Measurements from ENCODE around the gene ARSH.
"Not testable (repeated sequence)": the region's sequence is repeated elsewhere in the genome, so short reads cannot be mapped to it uniquely, and the experiment has no call there.

ARSH gene

GRCh38 chrX:3029129-3029528 is 22.8 kb downstream of the ARSH start:
- POLR2A ChIA-PET = no interaction called here
- Histone ChIP-seq H3K27me3 (replicated peaks in 2 of 5; ENCODE audit: control insufficient read depth in 4 of 5, insufficient read depth in 5 of 5, low read length in 4 of 5) (peaks cover 0 to 3% (median 0%) of the 10 kb centered on the region in 5 experiments), H3K4me1 (ENCODE audit: control extremely low read depth in 1 of 4, control insufficient read depth in 4 of 4, insufficient read depth in 4 of 4, low read length in 3 of 4) (peaks cover 0 to 4% (median 0%) of the 10 kb centered on the region in 4 experiments), H3K27ac (ENCODE audit: insufficient read depth in 1 of 2, low read depth in 1 of 2, low read length in 2 of 2, poor library complexity in 1 of 2, severe bottlenecking in 2 of 2) (no peak overlapping the region), H3K9me3 (ENCODE audit: control extremely low read depth in 1 of 5, control insufficient read depth in 4 of 5, insufficient read depth in 2 of 5, low read depth in 1 of 5, low read length in 4 of 5) (peaks cover 0 to 4% (median 0%) of the 10 kb centered on the region in 5 experiments), H3K4me3 (ENCODE audit: control insufficient read depth in 1 of 7, extremely low read depth in 1 of 7, insufficient read depth in 4 of 7, low read depth in 2 of 7, low read length in 6 of 7) (no peak overlapping the region), H3K36me3 (ENCODE audit: control insufficient read depth in 4 of 4, insufficient read depth in 4 of 4, low read length in 3 of 4) (no peaks in the 10 kb centered on the region)
- WGBS (ENCODE audit: insufficient coverage) = 23% methylated on average over 9 of the region's 13 CpGs
- CTCF ChIA-PET = no interaction called here
- peak; percentile 50 to 85 (median 70) for DNase-seq

- DNase-seq = no peak
- H3K4me3 ChIP-seq (ENCODE audit: control insufficient read depth in 1 of 7, extremely low read depth in 1 of 7, insufficient read depth in 4 of 7, low read depth in 2 of 7, low read length in 6 of 7) = no peak overlapping the region
- H3K4me1 ChIP-seq (ENCODE audit: control extremely low read depth in 1 of 4, control insufficient read depth in 4 of 4, insufficient read depth in 4 of 4, low read length in 3 of 4) = no peaks in the 10 kb centered on the region
- H3K27me3 ChIP-seq (replicated peaks in 2 of 5; ENCODE audit: control insufficient read depth in 4 of 5, insufficient read depth in 5 of 5, low read length in 4 of 5) = no peaks in the 10 kb centered on the region
- WGBS (ENCODE audit: insufficient coverage) = no CpG with 5 or more reads among the region's 3 CpGs
- no peak overlapping the region for H3K27ac ChIP-seq (ENCODE audit: insufficient read depth in 1 of 2, low read depth in 1 of 2, low read length in 2 of 2, poor library complexity in 1 of 2, severe bottlenecking in 2 of 2)
- POLR2A ChIA-PET = no interaction called here
- H3K9me3 ChIP-seq (ENCODE audit: control extremely low read depth in 1 of 5, control insufficient read depth in 4 of 5, insufficient read depth in 2 of 5, low read depth in 1 of 5, low read length in 4 of 5) = no peaks in the 10 kb centered on the region
- CTCF ChIA-PET = no interaction called here
- H3K36me3 ChIP-seq (ENCODE audit: control insufficient read depth in 4 of 4, insufficient read depth in 4 of 4, low read length in 3 of 4) = no peaks in the 10 kb centered on the region
These were observed 30.9 kb downstream of the ARSH start for GRCh38 chrX:3037218-3037617.

- H3K4me1 ChIP-seq (ENCODE audit: control extremely low read depth in 1 of 4, control insufficient read depth in 4 of 4, insufficient read depth in 4 of 4, low read length in 3 of 4) = no peaks in the 10 kb centered on the region
- H3K27ac ChIP-seq (ENCODE audit: insufficient read depth in 1 of 2, low read depth in 1 of 2, low read length in 2 of 2, poor library complexity in 1 of 2, severe bottlenecking in 2 of 2) = no peak overlapping the region
- peaks cover 0 to 2% (median 0%) of the 10 kb centered on the region in 5 experiments for H3K27me3 ChIP-seq (replicated peaks in 2 of 5; ENCODE audit: control insufficient read depth in 4 of 5, insufficient read depth in 5 of 5, low read length in 4 of 5)
- ChIA-PET POLR2A (no interaction called here), CTCF (interaction anchor here (0.5 kb wide), 1 partner anchor 76 kb away, joined by 3 read pairs; no protein-coding TSS in a partner anchor)
- no peaks in the 10 kb centered on the region for H3K36me3 ChIP-seq (ENCODE audit: control insufficient read depth in 4 of 4, insufficient read depth in 4 of 4, low read length in 3 of 4)
- H3K4me3 ChIP-seq (ENCODE audit: control insufficient read depth in 1 of 7, extremely low read depth in 1 of 7, insufficient read depth in 4 of 7, low read depth in 2 of 7, low read length in 6 of 7) = no peak overlapping the region
- 95% methylated on average over 3 of the region's 3 CpGs for WGBS (ENCODE audit: insufficient coverage)
- no peaks in the 10 kb centered on the region for H3K9me3 ChIP-seq (ENCODE audit: control extremely low read depth in 1 of 5, control insufficient read depth in 4 of 5, insufficient read depth in 2 of 5, low read depth in 1 of 5, low read length in 4 of 5)
- no peak for DNase-seq
These were observed 37.9 kb downstream of the ARSH start for GRCh38 chrX:3044196-3044595.

GRCh38 chrX:3044671-3045070 is 38.3 kb downstream of the ARSH start:
- Histone ChIP-seq H3K4me1 (ENCODE audit: control extremely low read depth in 1 of 4, control insufficient read depth in 4 of 4, insufficient read depth in 4 of 4, low read length in 3 of 4) (no peaks in the 10 kb centered on the region), H3K36me3 (ENCODE audit: control insufficient read depth in 4 of 4, insufficient read depth in 4 of 4, low read length in 3 of 4) (no peaks in the 10 kb centered on the region), H3K27me3 (replicated peaks in 2 of 5; ENCODE audit: control insufficient read depth in 4 of 5, insufficient read depth in 5 of 5, low read length in 4 of 5) (peaks cover 0 to 2% (median 0%) of the 10 kb centered on the region in 5 experiments), H3K9me3 (ENCODE audit: control extremely low read depth in 1 of 5, control insufficient read depth in 4 of 5, insufficient read depth in 2 of 5, low read depth in 1 of 5, low read length in 4 of 5) (no peaks in the 10 kb centered on the region), H3K4me3 (ENCODE audit: control insufficient read depth in 1 of 7, extremely low read depth in 1 of 7, insufficient read depth in 4 of 7, low read depth in 2 of 7, low read length in 6 of 7) (no peak overlapping the region), H3K27ac (ENCODE audit: insufficient read depth in 1 of 2, low read depth in 1 of 2, low read length in 2 of 2, poor library complexity in 1 of 2, severe bottlenecking in 2 of 2) (no peak overlapping the region)
- CTCF ChIA-PET = no interaction called here
- POLR2A ChIA-PET = no interaction called here
- DNase-seq = no peak
- 87% methylated on average over 5 of the region's 6 CpGs for WGBS (ENCODE audit: insufficient coverage)

- ChIA-PET POLR2A (no interaction called here), CTCF (no interaction called here)
- no peaks in the 10 kb centered on the region for H3K4me1 ChIP-seq (ENCODE audit: control extremely low read depth in 1 of 4, control insufficient read depth in 4 of 4, insufficient read depth in 4 of 4, low read length in 3 of 4)
- peaks cover 0 to 2% (median 0%) of the 10 kb centered on the region in 5 experiments for H3K27me3 ChIP-seq (replicated peaks in 2 of 5; ENCODE audit: control insufficient read depth in 4 of 5, insufficient read depth in 5 of 5, low read length in 4 of 5)
- peak in 2 of 3 donors; percentile 17 to 35 for DNase-seq
- H3K27ac ChIP-seq (ENCODE audit: insufficient read depth in 1 of 2, low read depth in 1 of 2, low read length in 2 of 2, poor library complexity in 1 of 2, severe bottlenecking in 2 of 2) = no peak overlapping the region
- no peaks in the 10 kb centered on the region for H3K36me3 ChIP-seq (ENCODE audit: control insufficient read depth in 4 of 4, insufficient read depth in 4 of 4, low read length in 3 of 4)
- WGBS (ENCODE audit: insufficient coverage) = 65% methylated on average over 9 of the region's 10 CpGs
- peak overlapping the region in 1 of 7 experiments; percentile 16 for H3K4me3 ChIP-seq (ENCODE audit: control insufficient read depth in 1 of 7, extremely low read depth in 1 of 7, insufficient read depth in 4 of 7, low read depth in 2 of 7, low read length in 6 of 7)
- H3K9me3 ChIP-seq (ENCODE audit: control extremely low read depth in 1 of 5, control insufficient read depth in 4 of 5, insufficient read depth in 2 of 5, low read depth in 1 of 5, low read length in 4 of 5) = no peaks in the 10 kb centered on the region
These were observed 40.2 kb downstream of the ARSH start for GRCh38 chrX:3046253-3047240.

- H3K4me3 ChIP-seq (ENCODE audit: control insufficient read depth in 1 of 7, extremely low read depth in 1 of 7, insufficient read depth in 4 of 7, low read depth in 2 of 7, low read length in 6 of 7); H3K36me3 ChIP-seq (ENCODE audit: control insufficient read depth in 4 of 4, insufficient read depth in 4 of 4, low read length in 3 of 4); H3K27me3 ChIP-seq (replicated peaks in 2 of 5; ENCODE audit: control insufficient read depth in 4 of 5, insufficient read depth in 5 of 5, low read length in 4 of 5); H3K4me1 ChIP-seq (ENCODE audit: control extremely low read depth in 1 of 4, control insufficient read depth in 4 of 4, insufficient read depth in 4 of 4, low read length in 3 of 4); CTCF ChIA-PET; POLR2A ChIA-PET; H3K27ac ChIP-seq (ENCODE audit: insufficient read depth in 1 of 2, low read depth in 1 of 2, low read length in 2 of 2, poor library complexity in 1 of 2, severe bottlenecking in 2 of 2); H3K9me3 ChIP-seq (ENCODE audit: control extremely low read depth in 1 of 5, control insufficient read depth in 4 of 5, insufficient read depth in 2 of 5, low read depth in 1 of 5, low read length in 4 of 5); DNase-seq: not testable (repeated sequence)
- WGBS (ENCODE audit: insufficient coverage) = 100% methylated on average over 3 of the region's 11 CpGs
These were observed 44.3 kb downstream of the ARSH start for GRCh38 chrX:3050523-3051175.

- H3K4me1 ChIP-seq (ENCODE audit: control extremely low read depth in 1 of 4, control insufficient read depth in 4 of 4, insufficient read depth in 4 of 4, low read length in 3 of 4) = no peaks in the 10 kb centered on the region
- ChIA-PET POLR2A (no interaction called here), CTCF (no interaction called here)
- no peak overlapping the region for H3K4me3 ChIP-seq (ENCODE audit: control insufficient read depth in 1 of 7, extremely low read depth in 1 of 7, insufficient read depth in 4 of 7, low read depth in 2 of 7, low read length in 6 of 7)
- 77% methylated on average over 3 of the region's 3 CpGs for WGBS (ENCODE audit: insufficient coverage)
- H3K27ac ChIP-seq (ENCODE audit: insufficient read depth in 1 of 2, low read depth in 1 of 2, low read length in 2 of 2, poor library complexity in 1 of 2, severe bottlenecking in 2 of 2) = no peak overlapping the region
- H3K9me3 ChIP-seq (ENCODE audit: control extremely low read depth in 1 of 5, control insufficient read depth in 4 of 5, insufficient read depth in 2 of 5, low read depth in 1 of 5, low read length in 4 of 5) = no peaks in the 10 kb centered on the region
- peaks cover 0 to 2% (median 0%) of the 10 kb centered on the region in 5 experiments for H3K27me3 ChIP-seq (replicated peaks in 2 of 5; ENCODE audit: control insufficient read depth in 4 of 5, insufficient read depth in 5 of 5, low read length in 4 of 5)
- no peak for DNase-seq
- H3K36me3 ChIP-seq (ENCODE audit: control insufficient read depth in 4 of 4, insufficient read depth in 4 of 4, low read length in 3 of 4) = no peaks in the 10 kb centered on the region
These were observed 46.5 kb downstream of the ARSH start for GRCh38 chrX:3052860-3053259.

Measured in common myeloid progenitor, CD34-positive (primary cell).